Limb (tissue), 2 donors: ENCODE results near the gene POU2F3.
"Not testable (repeated sequence)": the region's sequence is repeated elsewhere in the genome, so short reads cannot be mapped to it uniquely, and the experiment has no call there.

Experiments
- DNase-seq, 2 donors: peaks; one replicate each; pipeline ENCODE4 v3.0.0-alpha.2; 2016; ENCODE audit errors: extremely low spot score in 2 of 2

Gene POU2F3

DNA sequence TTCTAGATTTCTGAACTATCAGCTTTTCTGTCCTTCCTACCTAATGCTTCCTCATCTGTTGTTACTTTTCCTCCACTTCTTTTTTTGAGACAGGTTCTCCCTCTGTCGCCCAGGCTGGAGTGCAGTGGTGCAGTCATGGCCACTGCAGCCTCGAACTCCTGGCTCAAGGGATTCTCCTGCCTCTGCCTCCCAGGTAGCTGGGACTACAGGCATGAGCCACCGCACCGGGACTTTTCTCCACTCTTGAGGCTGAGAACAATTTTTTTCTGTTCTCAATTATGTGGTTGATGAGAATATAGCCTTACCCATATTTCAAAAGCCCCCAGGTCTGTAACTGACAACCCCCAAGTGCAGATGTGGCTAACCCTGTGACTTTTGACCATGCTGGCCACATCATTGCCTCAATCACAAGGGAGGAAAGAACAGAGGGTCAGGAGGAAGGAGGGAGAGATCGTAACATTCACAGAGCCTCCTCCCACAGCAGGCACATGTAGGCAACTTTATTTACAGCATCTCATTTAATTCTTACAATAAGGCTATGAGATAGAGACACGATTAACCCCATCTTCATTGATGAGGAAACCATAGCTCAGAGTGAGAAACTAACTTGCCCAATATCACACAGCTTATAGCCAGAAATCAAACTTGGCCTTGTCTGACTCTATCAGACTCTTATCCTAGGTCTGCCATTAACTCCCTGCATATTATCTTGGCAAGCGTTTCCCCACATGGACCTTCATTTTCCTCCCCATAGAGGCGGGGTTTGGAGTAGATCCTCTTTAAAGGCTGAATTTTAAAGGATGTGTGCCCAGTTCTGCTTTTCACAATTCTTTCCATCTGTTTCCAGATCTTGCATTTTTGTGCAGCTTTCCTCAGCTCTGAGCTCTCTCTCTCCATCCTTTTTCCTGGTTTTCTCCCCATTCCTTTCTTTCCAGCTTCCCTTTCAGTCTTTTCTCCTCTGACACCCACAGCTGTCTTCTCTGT, 9.6 kb downstream of the POU2F3 start:
- peak in 1 of 2 donors; percentile 10 for DNase-seq

DNA sequence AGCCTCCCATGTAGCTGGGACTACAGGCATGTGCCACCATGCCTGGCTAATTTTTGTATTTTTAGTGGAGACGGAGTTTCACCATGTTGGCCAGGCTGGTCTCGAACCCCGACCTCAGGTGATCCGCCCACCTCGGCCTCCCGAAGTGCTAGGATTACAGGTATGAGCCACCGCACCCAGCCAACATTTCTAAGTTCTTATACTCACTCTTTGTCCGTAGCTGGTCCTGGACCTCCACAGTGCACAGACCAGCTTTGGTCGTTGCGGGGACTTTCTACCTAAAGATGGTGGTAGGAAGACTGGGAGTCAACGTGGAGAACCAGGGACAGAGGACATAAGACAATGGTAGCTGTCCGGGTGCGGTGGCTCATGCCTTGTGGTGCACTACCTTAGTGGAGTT, 13.4 kb downstream of the POU2F3 start:
- not testable (repeated sequence) for DNase-seq

GRCh38 chr11:120254788-120255518, 15.0 kb downstream of the POU2F3 start:
- no peak for DNase-seq

DNA sequence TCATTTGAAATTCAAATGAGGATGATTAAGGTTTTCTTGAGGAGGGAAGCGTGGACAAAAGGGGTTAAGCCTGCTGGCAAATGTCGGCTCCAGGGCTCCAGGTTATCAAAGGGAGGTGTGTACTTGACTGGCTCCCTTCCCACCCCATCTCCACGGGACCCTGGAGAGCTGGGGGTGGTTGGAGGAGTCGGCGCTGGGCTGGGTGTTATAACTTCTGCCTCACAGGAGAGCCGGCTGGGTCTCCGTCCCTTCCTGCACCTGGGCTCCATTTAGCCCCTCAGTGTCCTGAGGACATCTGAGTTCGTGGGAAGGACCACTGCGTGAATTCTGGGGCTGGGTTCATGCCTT, 15.6 kb downstream of the POU2F3 start:
- DNase-seq, result no peak

DNA sequence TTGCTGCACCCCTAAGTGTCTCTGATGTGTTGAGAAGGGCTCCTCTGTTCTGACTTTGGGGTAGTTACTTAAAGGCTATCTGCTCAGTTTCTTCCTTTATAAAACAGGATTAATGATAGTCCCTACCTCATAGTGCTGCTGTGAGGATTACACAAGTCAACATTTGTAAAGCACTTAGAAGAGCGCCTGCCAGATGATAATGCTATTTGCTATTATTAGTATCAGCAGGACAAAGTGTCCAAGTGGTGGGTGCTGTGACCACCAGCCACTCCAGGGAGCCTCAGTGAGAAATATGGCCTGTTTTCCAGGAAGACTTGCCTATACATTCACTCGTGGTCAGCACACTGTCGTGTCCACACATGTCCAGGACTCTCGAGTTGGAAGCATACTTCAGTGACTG, 16.2 kb downstream of the POU2F3 start:
- no peak for DNase-seq

- DNase-seq, result no peak
Measured at GRCh38 chr11:120256779-120257178, 16.8 kb downstream of the POU2F3 start.

DNA sequence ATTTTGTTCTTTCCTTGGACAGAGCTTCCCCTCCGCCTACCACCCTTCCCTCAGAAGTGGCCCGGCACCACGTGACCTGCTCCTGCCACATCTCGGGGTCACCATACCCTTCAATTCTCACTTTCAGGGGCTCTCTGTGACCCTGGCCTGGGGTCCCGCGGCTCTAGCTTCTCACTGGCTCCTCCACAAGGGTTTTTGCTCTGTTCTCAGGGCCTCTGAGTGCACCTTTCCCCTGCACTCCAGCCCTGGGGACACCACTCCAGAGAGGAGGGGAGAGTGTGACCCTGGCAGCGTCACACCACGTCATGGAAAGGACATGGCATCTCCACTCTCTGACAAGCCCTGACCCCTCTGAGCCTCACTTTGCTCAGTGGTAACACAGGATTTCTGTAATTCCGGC, 17.4 kb downstream of the POU2F3 start:
- DNase-seq, result no peak

DNA sequence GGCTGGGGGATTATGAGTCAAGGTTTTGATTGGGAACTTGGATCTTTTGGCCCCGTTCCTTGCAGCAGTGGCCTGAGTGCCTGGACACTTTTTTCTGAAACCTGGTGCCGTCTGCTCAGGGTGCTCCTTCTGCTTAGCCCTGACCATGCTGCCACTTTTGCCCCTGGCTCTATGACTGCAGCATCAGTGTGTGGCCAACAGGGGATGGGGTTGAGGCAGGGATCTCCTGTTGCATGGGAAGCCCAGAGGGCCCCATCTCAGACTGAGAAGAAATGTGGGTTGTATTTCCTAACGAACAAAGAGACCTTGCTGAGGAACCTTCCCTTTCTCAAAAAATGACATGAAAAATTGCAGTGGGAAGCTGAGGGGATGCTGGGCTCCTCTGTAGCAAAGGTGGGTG, 18.7 kb downstream of the POU2F3 start:
- no peak for DNase-seq

GRCh38 chr11:120259241-120259640, 19.3 kb downstream of the POU2F3 start:
- no peak for DNase-seq

- DNase-seq, result no peak
Measured at GRCh38 chr11:120259988-120260565, 20.1 kb downstream of the POU2F3 start.

DNA sequence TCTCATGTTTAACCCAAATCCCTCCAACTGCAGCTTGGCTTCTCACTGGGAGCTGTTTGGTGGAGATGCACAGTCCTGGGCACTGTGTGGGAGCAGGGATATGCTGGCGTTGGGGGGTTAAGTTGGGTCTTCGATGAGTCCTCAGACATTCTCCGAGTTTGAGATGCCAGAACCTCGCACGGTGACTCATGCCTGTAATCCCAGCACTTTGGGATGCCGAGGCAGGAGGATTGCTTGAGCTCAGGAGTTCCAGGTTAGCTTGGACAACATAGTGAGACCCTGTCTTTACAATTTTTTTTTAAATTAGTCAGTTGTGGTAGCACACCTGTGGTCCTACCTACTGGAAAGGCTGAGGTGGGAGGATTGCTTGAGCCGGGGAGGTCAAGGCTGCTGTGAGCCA, 20.7 kb downstream of the POU2F3 start:
- no peak for DNase-seq

DNA sequence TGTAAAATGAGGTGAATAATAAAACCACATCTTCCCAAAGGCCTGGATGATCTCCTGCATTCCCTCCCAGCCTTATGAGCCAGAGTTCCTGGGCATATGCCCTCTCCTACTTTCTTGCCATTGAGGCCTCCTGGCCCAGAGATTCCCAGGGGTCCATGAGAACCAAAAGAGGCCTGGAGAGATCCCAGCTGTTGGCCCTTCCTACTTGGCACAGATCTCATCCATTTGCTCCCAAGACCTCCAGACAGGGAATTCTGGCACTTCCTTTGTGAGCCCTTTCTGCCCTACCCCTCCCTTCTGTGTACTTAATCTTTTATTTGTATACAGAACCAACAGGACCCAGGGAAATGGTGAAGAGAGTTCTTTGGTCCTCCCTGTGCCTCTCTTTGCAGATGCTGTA, 21.4 kb downstream of the POU2F3 start:
- DNase-seq, result no peak

GRCh38 chr11:120261931-120262330, 22.0 kb downstream of the POU2F3 start:
- peak in 1 of 2 donors; percentile 14 for DNase-seq

DNA sequence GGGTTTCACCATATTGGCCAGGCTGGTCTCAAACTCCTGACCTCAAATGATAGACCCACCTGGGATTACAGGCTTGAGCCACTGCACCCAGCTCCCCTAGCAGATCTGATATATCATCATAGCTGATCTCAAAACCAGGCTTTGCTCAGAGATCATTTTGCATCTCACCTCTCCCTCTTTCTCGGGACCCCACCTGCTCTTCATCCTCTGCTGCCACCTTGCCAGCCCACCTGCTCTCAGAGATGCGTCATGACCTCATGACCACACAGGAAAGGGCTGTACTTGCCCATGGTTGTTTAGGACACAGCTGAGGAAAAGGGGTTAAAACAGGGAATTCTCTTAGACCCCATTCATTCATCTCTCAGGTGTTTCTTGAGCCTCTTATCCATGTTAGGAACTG, 27.4 kb downstream of the POU2F3 start:
- no peak for DNase-seq

GRCh38 chr11:120268686-120269085, 28.7 kb downstream of the POU2F3 start:
- DNase-seq, result no peak

DNA sequence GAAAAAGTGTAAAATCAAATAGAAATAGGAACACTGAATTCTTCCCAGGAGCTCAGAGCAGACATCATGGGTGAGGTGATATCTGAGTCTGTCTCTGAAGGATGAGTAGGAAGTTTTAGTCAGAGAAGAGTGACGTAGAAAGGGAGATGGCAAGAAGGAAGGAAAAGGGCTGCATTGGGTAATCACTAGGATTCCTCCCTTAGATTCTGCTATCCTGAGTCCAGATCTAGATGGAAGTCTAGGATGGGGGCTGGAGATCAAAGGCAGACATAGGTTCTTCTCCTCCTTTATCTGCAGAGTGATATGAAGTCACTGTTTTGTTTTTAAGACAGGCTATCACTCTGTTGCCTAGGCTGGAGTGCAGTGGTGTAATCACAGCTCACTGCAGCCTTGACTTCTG, 30.4 kb downstream of the POU2F3 start:
- DNase-seq, result no peak

- no peak for DNase-seq
Measured at GRCh38 chr11:120271672-120272071, 31.7 kb downstream of the POU2F3 start.

DNA sequence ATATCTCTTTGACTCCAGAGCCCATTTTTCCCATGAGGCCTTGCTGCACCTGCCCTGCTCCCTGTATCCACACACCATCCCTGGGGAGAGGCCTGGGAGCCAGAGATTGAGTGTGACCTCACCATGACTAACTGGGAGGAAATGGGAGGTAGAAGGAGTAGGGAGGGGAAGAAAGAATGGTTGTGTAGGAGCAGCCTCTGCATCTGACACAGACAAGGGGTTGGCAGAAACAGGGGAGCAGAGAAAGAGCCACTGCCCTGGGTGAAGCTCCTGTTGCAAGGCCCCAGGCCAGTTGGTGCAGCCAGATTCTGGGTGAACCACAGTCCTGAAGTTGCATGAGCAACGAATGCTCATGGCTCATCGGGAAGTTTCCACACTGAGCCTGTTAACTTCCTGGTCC, 32.4 kb downstream of the POU2F3 start:
- no peak for DNase-seq

DNA sequence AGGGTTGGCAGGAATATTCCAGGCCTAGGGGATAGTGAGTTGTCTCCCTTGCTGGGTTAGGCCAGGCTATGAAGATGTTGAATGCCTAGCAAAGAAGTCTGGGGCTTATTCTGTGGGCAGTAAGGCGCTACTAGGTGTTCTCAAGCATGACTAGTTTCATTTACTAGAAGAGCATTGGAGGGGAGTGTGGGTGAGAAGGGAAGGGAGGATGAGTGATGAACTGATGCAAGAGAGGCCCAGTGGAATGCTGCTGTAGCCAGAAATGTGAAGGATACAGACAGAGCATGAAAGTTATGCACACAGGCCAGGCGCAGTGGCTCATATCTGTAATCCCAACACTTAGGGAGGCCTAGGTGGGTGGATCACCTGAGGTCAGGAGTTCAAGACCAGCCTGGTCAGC, 33.5 kb downstream of the POU2F3 start:
- DNase-seq, result no peak

- DNase-seq, result not testable (repeated sequence)
Measured at GRCh38 chr11:120273956-120274355, 34.0 kb downstream of the POU2F3 start.

- DNase-seq, result no peak
Measured at GRCh38 chr11:120279502-120279901, 39.6 kb downstream of the POU2F3 start.

- DNase-seq, result no peak
Measured at GRCh38 chr11:120280600-120281051, 40.7 kb downstream of the POU2F3 start.
